Activated CD8-positive, alpha-beta T cell treated with anti-CD3 and anti-CD28 coated beads for 36 hours (primary cell): Measurements from ENCODE around the gene LMF2. TPM values are rescaled to one million over a fixed set of nuclear protein-coding genes. Genes with fewer than 3 reads are reported as not detected.

Source experiments
- ATAC-seq: fragments of 200-7000 bp; cut with Tn5 transposase; one replicate; pipeline ENCODE4 v1.10.0; 2021; ENCODE audit warnings: mild to moderate bottlenecking, moderate library complexity
- CTCF ChIA-PET: fragments of 350-600 bp; sonication (Branson Sonifier 250); formaldehyde crosslinking; loops from one replicate; lab custom pipeline; 2021; ENCODE audit warnings: antibody characterized with exemption; lab: Charles Lee
- POLR2A ChIA-PET: fragments of 350-600 bp; sonication (Branson Sonifier 250); formaldehyde crosslinking; loops from one replicate; lab custom pipeline; 2021; ENCODE audit warnings: antibody characterized with exemption; lab: Charles Lee
- DNase-seq: peaks from one replicate; pipeline ENCODE4 v3.0.0-alpha.2; 2020
- H3K27ac Mint-ChIP-seq: one replicate; pipeline ENCODE4 v1.8.0; 2021; ENCODE audit warnings: mild to moderate bottlenecking, mixed read lengths
- H3K27me3 Mint-ChIP-seq: one replicate; pipeline ENCODE4 v1.8.0; 2021; ENCODE audit warnings: mixed read lengths
- H3K36me3 Mint-ChIP-seq: one replicate; pipeline ENCODE4 v1.8.0; 2021; ENCODE audit warnings: low read depth, mixed read lengths
- H3K4me1 Mint-ChIP-seq: one replicate; pipeline ENCODE4 v1.8.0; 2021; ENCODE audit warnings: low read depth, mixed read lengths
- H3K4me3 Mint-ChIP-seq: one replicate; pipeline ENCODE4 v1.8.0; 2021; ENCODE audit warnings: mild to moderate bottlenecking, moderate library complexity, mixed read lengths
- H3K9me3 Mint-ChIP-seq: one replicate; pipeline ENCODE4 v1.8.0; 2021; ENCODE audit warnings: mixed read lengths
- CTCF ChIP-seq: fragments of 200-600 bp; IDR thresholded peaks from one replicate; pipeline ENCODE4 v1.8.0; 2022; ENCODE audit warnings: antibody characterized with exemption, mild to moderate bottlenecking
- intact Hi-C: fragments of 100-400 bp; cut with micrococcal nuclease; formaldehyde crosslinking; loops from one replicate; pipeline ENCODE4 v1.10.0; 2022
- total RNA-seq, 2 experiments: library from RNA; stranded (reverse); gene quantifications; one replicate each; pipeline ENCODE4 v1.2.3, GENCODE V29; 2021

The LMF2 gene
- total RNA-seq, 2 experiments from 2014 or later: 48.0 to 48.8 TPM

- ChIA-PET POLR2A (interaction anchor here (0.6 to 3.3 kb wide), 3 partner anchors 7 to 16 kb away, joined by 4 to 11 read pairs (median 5); no protein-coding TSS in a partner anchor), CTCF (interaction anchor here (0.7 kb wide), 1 partner anchor 142 kb away, joined by 3 read pairs; no protein-coding TSS in a partner anchor)
- no peaks in the 10 kb centered on the region for H3K9me3 Mint-ChIP-seq
- no peak overlapping the region for H3K4me3 Mint-ChIP-seq
- intact Hi-C loops: no loop called here
- ATAC-seq: no peak
- no peak for TF ChIP-seq CTCF
- H3K36me3 Mint-ChIP-seq: no peaks in the 10 kb centered on the region
- DNase-seq: no peak
- no peak overlapping the region for H3K27ac Mint-ChIP-seq
- peaks cover 6% of the 10 kb centered on the region for H3K27me3 Mint-ChIP-seq
- H3K4me1 Mint-ChIP-seq: peaks cover 3% of the 10 kb centered on the region
Observed at GRCh38 chr22:50483556-50483955, 23.9 kb downstream of the LMF2 start.

DNA sequence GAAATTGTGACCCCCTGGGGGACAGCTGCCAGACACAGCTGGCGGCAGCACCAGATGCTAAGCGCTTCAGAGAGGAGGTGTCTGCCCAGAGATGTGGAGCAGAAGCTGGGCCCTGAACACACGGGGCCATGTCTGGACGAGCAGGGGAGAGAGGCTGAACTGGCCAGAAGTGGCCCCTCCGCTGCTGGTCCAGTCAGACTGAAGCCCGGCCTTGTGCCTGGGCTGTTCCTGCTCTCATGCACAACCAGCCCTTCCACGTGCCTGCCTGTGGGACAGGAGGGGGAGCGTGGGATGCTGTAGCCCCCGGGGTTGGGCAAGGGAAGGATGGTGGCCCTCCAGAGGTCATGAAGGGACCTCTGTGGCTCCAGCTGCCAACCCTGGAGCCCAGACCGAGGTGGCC, 24.4 kb downstream of the LMF2 start:
- DNase-seq (no peak), ATAC-seq (no peak)
- ChIA-PET CTCF (interaction anchor here (0.8 kb wide), 1 partner anchor 11 kb away, joined by 3 read pairs; no protein-coding TSS in a partner anchor), POLR2A (interaction anchor here (0.6 to 3.3 kb wide), 3 partner anchors 8 to 14 kb away, joined by 4 to 11 read pairs (median 4); no protein-coding TSS in a partner anchor)
- H3K4me3 Mint-ChIP-seq: peak overlapping the region; percentile 19
- H3K27ac Mint-ChIP-seq: no peak overlapping the region
- H3K27me3 Mint-ChIP-seq: peaks cover 6% of the 10 kb centered on the region
- TF ChIP-seq CTCF: no peak
- H3K4me1 Mint-ChIP-seq: peaks cover 3% of the 10 kb centered on the region
- H3K36me3 Mint-ChIP-seq: no peaks in the 10 kb centered on the region
- intact Hi-C loops: no loop called here
- H3K9me3 Mint-ChIP-seq: no peaks in the 10 kb centered on the region

- TF ChIP-seq CTCF: no peak
- H3K9me3 Mint-ChIP-seq: no peaks in the 10 kb centered on the region
- ChIA-PET POLR2A (interaction anchor here (1.7 to 3.3 kb wide), 2 partner anchors 9 to 13 kb away, joined by 4 to 11 read pairs; no protein-coding TSS in a partner anchor), CTCF (interaction anchor here (0.8 to 1.0 kb wide), 3 partner anchors 10 to 16 kb away, joined by 3 to 5 read pairs (median 3); no protein-coding TSS in a partner anchor)
- intact Hi-C loops: no loop called here
- H3K36me3 Mint-ChIP-seq: no peaks in the 10 kb centered on the region
- peak; percentile 15 for ATAC-seq
- H3K27ac Mint-ChIP-seq: peak overlapping the region; percentile 63
- H3K4me3 Mint-ChIP-seq: peak overlapping the region; percentile 79
- peaks cover 3% of the 10 kb centered on the region for H3K4me1 Mint-ChIP-seq
- peaks cover 6% of the 10 kb centered on the region for H3K27me3 Mint-ChIP-seq
- DNase-seq: no peak
Observed at GRCh38 chr22:50482107-50483074, 25.1 kb downstream of the LMF2 start.

DNA sequence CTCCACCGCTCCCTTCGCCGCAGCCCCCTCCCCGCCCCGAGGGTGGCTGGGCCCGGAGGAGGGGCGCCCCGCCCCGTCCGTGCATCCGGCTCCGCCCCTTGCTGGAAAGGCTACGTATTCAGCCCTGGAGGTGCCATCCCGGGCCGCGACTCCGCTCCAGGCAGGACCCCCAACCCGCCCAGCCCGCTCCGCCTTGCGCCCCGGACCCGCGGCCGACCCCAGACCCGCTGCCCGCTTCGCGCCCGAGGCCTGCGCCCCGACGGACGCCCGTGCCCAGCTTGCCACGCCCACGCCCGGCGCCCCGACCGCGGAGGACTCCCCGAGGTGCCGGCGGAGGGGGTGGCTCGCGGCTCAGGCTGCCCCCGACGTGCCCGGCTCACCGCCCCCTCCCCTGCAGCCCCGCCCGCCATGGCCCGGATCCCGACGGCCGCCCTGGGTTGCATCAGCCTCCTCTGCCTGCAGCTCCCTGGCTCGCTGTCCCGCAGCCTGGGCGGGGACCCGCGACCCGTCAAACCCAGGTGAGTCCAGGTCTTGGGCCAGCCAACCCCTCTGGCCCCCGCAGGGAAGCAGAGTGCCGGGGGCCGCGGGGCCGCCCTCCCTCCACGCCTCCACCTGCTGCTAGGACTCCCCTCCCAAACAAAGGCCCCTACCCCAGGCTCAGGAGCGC, 25.9 kb downstream of the LMF2 start, which contains the start of gene ADM2:
Gene ADM2 (plus strand): TSS at position 104 of the 667 bp plus-strand sequence. CDS start 305 bp downstream, at position 409.
- H3K4me3 Mint-ChIP-seq: peak within 1 kb of the TSS; percentile 79

More for the DNA sequence above, 25.9 kb downstream of the LMF2 start, which contains the start of gene ADM2:
- Mint-ChIP-seq H3K4me1 (peaks cover 3% of the 10 kb centered on the region), H3K36me3 (no peaks in the 10 kb centered on the region), H3K9me3 (no peaks in the 10 kb centered on the region), H3K27ac (peak within 1 kb of the TSS; percentile 63), H3K27me3 (peaks cover 6% of the 10 kb centered on the region)
- peak; percentile 71 for DNase-seq
- intact Hi-C loops: no loop called here
- peak; percentile 83 for ATAC-seq
- POLR2A ChIA-PET: interaction anchor here (0.7 to 1.7 kb wide), 2 partner anchors 13 to 44 kb away, joined by 3 to 4 read pairs; partner anchors contain the start of gene SCO2
- no peak for TF ChIP-seq CTCF
- CTCF ChIA-PET: interaction anchor here (0.8 to 1.0 kb wide), 2 partner anchors 16 to 17 kb away, joined by 3 to 5 read pairs; no protein-coding TSS in a partner anchor
